Esophagus (tissue), 2 donors: Measurements from ENCODE around the gene RHBDD3. TPM values are rescaled to one million over a fixed set of nuclear protein-coding genes. Genes with fewer than 3 reads are reported as not detected.
"Not testable (repeated sequence)": the region's sequence is repeated elsewhere in the genome, so short reads cannot be mapped to it uniquely, and the experiment has no call there.

Source experiments
- H3K27ac ChIP-seq, 2 donors: one replicate each; pipeline ENCODE4 v1.5.1; 2013; ENCODE audit warnings: low read depth in 2 of 2, mild to moderate bottlenecking in 2 of 2, inconsistent platforms in 1 of 2, low read length in 1 of 2, moderate library complexity in 1 of 2
- H3K27me3 ChIP-seq, 2 donors: one replicate each; pipeline ENCODE4 v1.6.1; 2013; ENCODE audit warnings: low read length in 2 of 2, control low read depth in 1 of 2, mild to moderate bottlenecking in 1 of 2; ENCODE audit not compliant: insufficient read depth in 2 of 2, control insufficient read depth in 1 of 2
- H3K36me3 ChIP-seq, 2 donors: one replicate each; pipeline ENCODE4 v1.6.1; 2013; ENCODE audit warnings: low read length in 1 of 2; ENCODE audit not compliant: control insufficient read depth in 2 of 2, insufficient read depth in 2 of 2
- H3K4me1 ChIP-seq, 2 donors: one replicate each; pipeline ENCODE4 v1.6.1; 2013; ENCODE audit warnings: low read length in 1 of 2; ENCODE audit not compliant: control insufficient read depth in 2 of 2, insufficient read depth in 2 of 2
- H3K4me3 ChIP-seq, 2 donors: one replicate each; pipeline ENCODE4 v1.5.1; 2013; ENCODE audit warnings: low read length in 2 of 2, mild to moderate bottlenecking in 2 of 2, low read depth in 1 of 2, moderate library complexity in 1 of 2
- H3K9me3 ChIP-seq, 2 donors: one replicate each; pipeline ENCODE4 v1.6.1; 2013; ENCODE audit warnings: mild to moderate bottlenecking in 2 of 2, low read depth in 1 of 2, low read length in 1 of 2, moderate library complexity in 1 of 2; ENCODE audit not compliant: control insufficient read depth in 2 of 2, insufficient read depth in 1 of 2
- WGBS, 2 donors: extraction: QIAGEN DNeasy Blood & Tissue Kit; methylation state at CpG; one replicate each; pipeline ENCODE4 v1.1.7; 2013; 5-methylcytosine and 5-hydroxymethylcytosine counted together
- polyA plus RNA-seq, 2 donors: library from polyadenylated mRNA; stranded (reverse); fragments of 200-250 nt; gene quantifications; one replicate each; pipeline ENCODE4 v1.2.3, GENCODE V29; 2013
- donor health status: healthy with polysubstance abuse.
- donor health status: Bipolar disorder and iron deficiency.

Gene RHBDD3
- polyA plus RNA-seq, 2 donors, result 15.1 to 20.9 TPM

- H3K4me3 ChIP-seq, H3K27ac ChIP-seq, H3K4me1 ChIP-seq, H3K9me3 ChIP-seq, H3K36me3 ChIP-seq, H3K27me3 ChIP-seq: not testable (repeated sequence)
- WGBS, 2 donors, result 73 to 78% methylated on average over 9 of the region's 9 CpGs
These were observed 27.3 kb downstream of the RHBDD3 start for GRCh38 chr22:29240481-29240880.

- Histone ChIP-seq H3K4me1 (no peaks in the 10 kb centered on the region), H3K4me3 (no peak overlapping the region), H3K27me3 (no peaks in the 10 kb centered on the region), H3K36me3 (no peaks in the 10 kb centered on the region), H3K27ac (no peak overlapping the region), H3K9me3 (no peaks in the 10 kb centered on the region)
- WGBS, 2 donors, result 78 to 100% methylated on average over 1 of the region's 1 CpG
These were observed 34.4 kb downstream of the RHBDD3 start for GRCh38 chr22:29233277-29233877.

- Histone ChIP-seq H3K9me3 (no peaks in the 10 kb centered on the region), H3K4me3 (no peak overlapping the region), H3K27me3 (no peaks in the 10 kb centered on the region), H3K4me1 (no peaks in the 10 kb centered on the region), H3K27ac (no peak overlapping the region), H3K36me3 (no peaks in the 10 kb centered on the region)
- 67 to 78% methylated on average over 22 of the region's 22 CpGs for WGBS, 2 donors
These were observed 35.5 kb downstream of the RHBDD3 start for GRCh38 chr22:29231971-29232959.

- Histone ChIP-seq H3K27me3 (no peaks in the 10 kb centered on the region), H3K27ac (no peak overlapping the region), H3K36me3 (no peaks in the 10 kb centered on the region), H3K4me1 (peaks cover 0 to 3% of the 10 kb centered on the region in 2 donors), H3K9me3 (no peaks in the 10 kb centered on the region), H3K4me3 (no peak overlapping the region)
- 89 to 92% methylated on average over 16 to 19 of the region's 19 CpGs for WGBS, 2 donors
These were observed 36.6 kb downstream of the RHBDD3 start for GRCh38 chr22:29230972-29231875.

GRCh38 chr22:29226351-29226981, 41.3 kb downstream of the RHBDD3 start:
- Histone ChIP-seq H3K36me3 (no peaks in the 10 kb centered on the region), H3K27ac (peak overlapping the region in 1 of 2 donors; percentile 33), H3K4me3 (no peak overlapping the region), H3K27me3 (no peaks in the 10 kb centered on the region), H3K4me1 (peaks cover 4 to 10% of the 10 kb centered on the region in 2 donors), H3K9me3 (no peaks in the 10 kb centered on the region)
- WGBS, 2 donors, result 89 to 92% methylated on average over 11 of the region's 11 CpGs

- no peaks in the 10 kb centered on the region for H3K9me3 ChIP-seq
- no peak overlapping the region for H3K4me3 ChIP-seq
- H3K4me1 ChIP-seq, result peaks cover 4 to 10% of the 10 kb centered on the region in 2 donors
- no peaks in the 10 kb centered on the region for H3K36me3 ChIP-seq
- 34 to 44% methylated on average over 16 of the region's 16 CpGs for WGBS, 2 donors
- peak overlapping the region in 1 of 2 donors; percentile 66 for H3K27ac ChIP-seq
- H3K27me3 ChIP-seq, result no peaks in the 10 kb centered on the region
These were observed 42.2 kb downstream of the RHBDD3 start for GRCh38 chr22:29225422-29226090.

- no peaks in the 10 kb centered on the region for H3K9me3 ChIP-seq
- H3K36me3 ChIP-seq, result no peaks in the 10 kb centered on the region
- peaks cover 4 to 10% of the 10 kb centered on the region in 2 donors for H3K4me1 ChIP-seq
- H3K4me3 ChIP-seq, result no peak overlapping the region
- no peaks in the 10 kb centered on the region for H3K27me3 ChIP-seq
- 94 to 97% methylated on average over 7 of the region's 7 CpGs for WGBS, 2 donors
- no peak overlapping the region for H3K27ac ChIP-seq
These were observed 42.8 kb downstream of the RHBDD3 start for GRCh38 chr22:29224859-29225410.

- no peaks in the 10 kb centered on the region for H3K9me3 ChIP-seq
- H3K4me3 ChIP-seq, result no peak overlapping the region
- H3K4me1 ChIP-seq, result peaks cover 4 to 10% of the 10 kb centered on the region in 2 donors
- H3K36me3 ChIP-seq, result no peaks in the 10 kb centered on the region
- 75 to 80% methylated on average over 19 of the region's 19 CpGs for WGBS, 2 donors
- no peak overlapping the region for H3K27ac ChIP-seq
- no peaks in the 10 kb centered on the region for H3K27me3 ChIP-seq
These were observed 43.5 kb downstream of the RHBDD3 start for GRCh38 chr22:29224121-29224858.
